Measurements from ENCODE around the gene QRICH2.
A peak's percentile ranks its signal among the peaks of the same experiment; 100 is the strongest.
"Not testable (repeated sequence)": the region's sequence is repeated elsewhere in the genome, so short reads cannot be mapped to it uniquely, and the experiment has no call there.

The QRICH2 gene

GRCh38 chr17:76307966-76308338 is at the start of gene QRICH2:
Gene QRICH2, minus strand, starts transcription at chr17:76308276. Its CDS starts 278 bp downstream, at chr17:76307998.
- DNase-seq (ENCODE audit: low read depth in 2 of 2), result no peak

- no peak for DNase-seq (ENCODE audit: low read depth in 2 of 2)
Measured at GRCh38 chr17:76357597-76358158, 49.6 kb upstream of the QRICH2 start.

GRCh38 chr17:76356803-76357456 is 48.9 kb upstream of the QRICH2 start:
- DNase-seq (ENCODE audit: low read depth in 2 of 2), result no peak

- DNase-seq (ENCODE audit: low read depth in 2 of 2), result no peak
Measured at GRCh38 chr17:76354747-76355310, 46.8 kb upstream of the QRICH2 start.

- no peak for DNase-seq (ENCODE audit: low read depth in 2 of 2)
Measured at GRCh38 chr17:76354317-76354729, 46.2 kb upstream of the QRICH2 start.

- peak; percentile 65 to 66 for DNase-seq (ENCODE audit: low read depth in 2 of 2)
Measured at GRCh38 chr17:76353599-76354316, 45.7 kb upstream of the QRICH2 start, which contains the start of gene PRPSAP1. Gene PRPSAP1, minus strand, starts transcription at chr17:76353916. Its CDS starts 213 bp downstream, at chr17:76353703.

GRCh38 chr17:76353004-76353598 is 45.0 kb upstream of the QRICH2 start:
- DNase-seq (ENCODE audit: low read depth in 2 of 2), result no peak

- no peak for DNase-seq (ENCODE audit: low read depth in 2 of 2)
Measured at GRCh38 chr17:76351526-76352071, 43.5 kb upstream of the QRICH2 start.

GRCh38 chr17:76350463-76350862 is 42.4 kb upstream of the QRICH2 start:
- no peak for DNase-seq (ENCODE audit: low read depth in 2 of 2)

- DNase-seq (ENCODE audit: low read depth in 2 of 2), result not testable (repeated sequence)
Measured at GRCh38 chr17:76346936-76347335, 38.9 kb upstream of the QRICH2 start.

GRCh38 chr17:76345377-76345974 is 37.4 kb upstream of the QRICH2 start:
- no peak for DNase-seq (ENCODE audit: low read depth in 2 of 2)

- DNase-seq (ENCODE audit: low read depth in 2 of 2), result no peak
Measured at GRCh38 chr17:76343106-76343505, 35.0 kb upstream of the QRICH2 start.

GRCh38 chr17:76341301-76341700 is 33.2 kb upstream of the QRICH2 start:
- DNase-seq (ENCODE audit: low read depth in 2 of 2), result no peak

GRCh38 chr17:76337413-76337777 is 29.3 kb upstream of the QRICH2 start:
- no peak for DNase-seq (ENCODE audit: low read depth in 2 of 2)

GRCh38 chr17:76336756-76337412 is 28.8 kb upstream of the QRICH2 start:
- DNase-seq (ENCODE audit: low read depth in 2 of 2), result no peak

GRCh38 chr17:76335716-76336381 is 27.8 kb upstream of the QRICH2 start:
- no peak for DNase-seq (ENCODE audit: low read depth in 2 of 2)

- DNase-seq (ENCODE audit: low read depth in 2 of 2), result no peak
Measured at GRCh38 chr17:76333673-76334505, 25.8 kb upstream of the QRICH2 start.

- DNase-seq (ENCODE audit: low read depth in 2 of 2), result no peak
Measured at GRCh38 chr17:76331083-76331482, 23.0 kb upstream of the QRICH2 start.

GRCh38 chr17:76329664-76330063 is 21.6 kb upstream of the QRICH2 start:
- DNase-seq (ENCODE audit: low read depth in 2 of 2), result no peak

GRCh38 chr17:76327696-76328095 is 19.6 kb upstream of the QRICH2 start:
- no peak for DNase-seq (ENCODE audit: low read depth in 2 of 2)

All from activated CD4-positive, alpha-beta T cell treated with anti-CD3 and anti-CD28 coated beads for 24 hours (primary cell).